ENCODE data around the gene DOCK4. TPM values are rescaled to one million over a fixed set of nuclear protein-coding genes. Genes with fewer than 3 reads are reported as not detected.
A peak's percentile ranks its signal among the peaks of the same experiment; 100 is the strongest.

DOCK4 gene
- total and polyA plus RNA-seq, 7 donors = 3.0 to 28.5 (median 14.1) TPM

- Histone ChIP-seq H3K4me3 (peak overlapping the region in 1 of 4 donors; percentile 9), H3K36me3 (no peaks in the 10 kb centered on the region), H3K9me3 (no peaks in the 10 kb centered on the region), H3K27me3 (no peaks in the 10 kb centered on the region), H3K27ac (peak overlapping the region in 3 of 4 donors; percentile 33 to 51 (median 40)), H3K4me1 (peaks cover 0 to 13% (median 7%) of the 10 kb centered on the region in 4 donors)
- no peak for DNase-seq
- intact Hi-C loops (cut with DNase I) = loop anchor here (10.0 kb wide), 1 partner anchor 107 kb away; no protein-coding TSS in a partner anchor
- 12 to 55% methylated on average over 8 of the region's 8 CpGs for WGBS, 2 donors
- no peak for TF ChIP-seq POLR2A (IDR thresholded peaks at IDR 0.05)
- peak in 2 of 4 donors; percentile 28 to 40 for TF ChIP-seq POLR2AphosphoS5 (IDR thresholded peaks at IDR 0.05)
- TF ChIP-seq EP300 (IDR thresholded peaks at IDR 0.05) = no peak
Observed at GRCh38 chr7:112101201-112101846, 104.9 kb downstream of the DOCK4 start.

- H3K4me1 ChIP-seq = peaks cover 0 to 8% (median 5%) of the 10 kb centered on the region in 4 donors
- intact Hi-C loops (cut with DNase I) = no loop called here
Observed at GRCh38 chr7:112097524-112097923, 108.7 kb downstream of the DOCK4 start.

GRCh38 chr7:112093409-112093808 lies 112.8 kb downstream of the DOCK4 start:
- intact Hi-C loops (cut with DNase I) = no loop called here
- Histone ChIP-seq H3K4me1 (peaks cover 0 to 3% (median 1%) of the 10 kb centered on the region in 4 donors), H3K9me3 (no peaks in the 10 kb centered on the region), H3K27me3 (no peaks in the 10 kb centered on the region), H3K36me3 (no peaks in the 10 kb centered on the region), H3K4me3 (no peak overlapping the region), H3K27ac (no peak overlapping the region)
- no peak for DNase-seq
- WGBS, 2 donors = 92 to 93% methylated on average over 5 of the region's 5 CpGs
- TF ChIP-seq POLR2A (IDR thresholded peaks at IDR 0.05) = no peak
- TF ChIP-seq POLR2AphosphoS5 (IDR thresholded peaks at IDR 0.05) = no peak

More at GRCh38 chr7:112097524-112097923, 108.7 kb downstream of the DOCK4 start:
- WGBS, 2 donors = 80 to 82% methylated on average over 1 of the region's 1 CpG
- Histone ChIP-seq H3K4me3 (no peak overlapping the region), H3K27me3 (no peaks in the 10 kb centered on the region), H3K27ac (no peak overlapping the region), H3K9me3 (no peaks in the 10 kb centered on the region), H3K36me3 (no peaks in the 10 kb centered on the region)
- TF ChIP-seq POLR2A (IDR thresholded peaks at IDR 0.05) (no peak), POLR2AphosphoS5 (IDR thresholded peaks at IDR 0.05) (no peak), EP300 (IDR thresholded peaks at IDR 0.05) (no peak), CTCF (IDR thresholded peaks at IDR 0.05) (no peak)
- DNase-seq = no peak

- Histone ChIP-seq H3K27me3 (no peaks in the 10 kb centered on the region), H3K4me1 (peaks cover 0 to 6% (median 2%) of the 10 kb centered on the region in 4 donors), H3K27ac (no peak overlapping the region), H3K4me3 (no peak overlapping the region), H3K9me3 (no peaks in the 10 kb centered on the region), H3K36me3 (no peaks in the 10 kb centered on the region)
- WGBS, 2 donors = 88 to 92% methylated on average over 5 of the region's 5 CpGs
- DNase-seq = no peak
- intact Hi-C loops (cut with DNase I) = no loop called here
- TF ChIP-seq EP300 (IDR thresholded peaks at IDR 0.05) = no peak
- TF ChIP-seq POLR2A (IDR thresholded peaks at IDR 0.05) = no peak
- no peak for TF ChIP-seq POLR2AphosphoS5 (IDR thresholded peaks at IDR 0.05)
- TF ChIP-seq CTCF (IDR thresholded peaks at IDR 0.05) = no peak
Observed at GRCh38 chr7:112092709-112093395, 113.3 kb downstream of the DOCK4 start.

- WGBS, 2 donors = 82 to 90% methylated on average over 8 of the region's 8 CpGs
- intact Hi-C loops (cut with DNase I) = no loop called here
- no peaks in the 10 kb centered on the region for H3K9me3 ChIP-seq
- TF ChIP-seq EP300 (IDR thresholded peaks at IDR 0.05) = no peak
- no peak for TF ChIP-seq CTCF (IDR thresholded peaks at IDR 0.05)
- TF ChIP-seq POLR2A (IDR thresholded peaks at IDR 0.05) = no peak
- TF ChIP-seq POLR2AphosphoS5 (IDR thresholded peaks at IDR 0.05) = no peak
- no peaks in the 10 kb centered on the region for H3K27me3 ChIP-seq
- no peak for DNase-seq
- H3K36me3 ChIP-seq = no peaks in the 10 kb centered on the region
- H3K4me3 ChIP-seq = no peak overlapping the region
- H3K4me1 ChIP-seq = peaks cover 0 to 6% (median 2%) of the 10 kb centered on the region in 4 donors
- H3K27ac ChIP-seq = no peak overlapping the region
Observed at GRCh38 chr7:112092306-112092705, 113.9 kb downstream of the DOCK4 start.
